ENCODE results near the gene RRP12.
"Not testable (repeated sequence)": the region's sequence is repeated elsewhere in the genome, so short reads cannot be mapped to it uniquely, and the experiment has no call there.

The RRP12 gene

GRCh38 chr10:97407952-97408248, 6.8 kb upstream of the RRP12 start:
- no peak for DNase-seq

- peak; percentile 52 for DNase-seq
These were observed 6.2 kb upstream of the RRP12 start for GRCh38 chr10:97407211-97407951.

- DNase-seq = not testable (repeated sequence)
These were observed 5.3 kb upstream of the RRP12 start for GRCh38 chr10:97406483-97406882.

GRCh38 chr10:97406064-97406463, 4.9 kb upstream of the RRP12 start:
- DNase-seq = no peak

GRCh38 chr10:97404044-97404443, 2.9 kb upstream of the RRP12 start:
- DNase-seq = no peak

GRCh38 chr10:97401455-97401919, 347 bp upstream of the RRP12 start:
- no peak for DNase-seq

- DNase-seq = no peak
These were observed 1.1 kb downstream of the RRP12 start for GRCh38 chr10:97399843-97400545.

GRCh38 chr10:97396056-97396455, 5.1 kb downstream of the RRP12 start:
- DNase-seq = no peak

- DNase-seq = no peak
These were observed 8.0 kb downstream of the RRP12 start for GRCh38 chr10:97393034-97393573.

GRCh38 chr10:97390091-97390490, 11.0 kb downstream of the RRP12 start:
- no peak for DNase-seq

GRCh38 chr10:97388152-97388551, 13.0 kb downstream of the RRP12 start:
- DNase-seq = no peak

- no peak for DNase-seq
These were observed 15.6 kb downstream of the RRP12 start for GRCh38 chr10:97385565-97385964.

GRCh38 chr10:97384641-97385040, 16.5 kb downstream of the RRP12 start:
- DNase-seq = no peak

- no peak for DNase-seq
These were observed 17.0 kb downstream of the RRP12 start for GRCh38 chr10:97384156-97384555.

- no peak for DNase-seq
These were observed 18.0 kb downstream of the RRP12 start for GRCh38 chr10:97383159-97383558.

GRCh38 chr10:97381626-97382025, 19.5 kb downstream of the RRP12 start:
- no peak for DNase-seq

GRCh38 chr10:97380516-97380915, 20.6 kb downstream of the RRP12 start:
- DNase-seq = no peak

- DNase-seq = no peak
These were observed 21.9 kb downstream of the RRP12 start for GRCh38 chr10:97378933-97379921.

GRCh38 chr10:97376413-97376812, 24.7 kb downstream of the RRP12 start:
- no peak for DNase-seq

- DNase-seq = no peak
These were observed 27.7 kb downstream of the RRP12 start for GRCh38 chr10:97373456-97373855.

- DNase-seq = no peak
These were observed 28.8 kb downstream of the RRP12 start for GRCh38 chr10:97372233-97372875.

- no peak for DNase-seq
These were observed 29.4 kb downstream of the RRP12 start for GRCh38 chr10:97371696-97372095.

Data from effector CD4-positive, alpha-beta T cell (primary cell).